GM21390 (cell line): ENCODE measurements around the gene DPEP1.
"Not testable (repeated sequence)": the region's sequence is repeated elsewhere in the genome, so short reads cannot be mapped to it uniquely, and the experiment has no call there.

Experiments
- ATAC-seq: cut with Tn5 transposase; IDR thresholded peaks from one replicate; pipeline ENCODE4 v1.9.1; 2021; ENCODE audit not compliant: unreplicated experiment

DPEP1 gene

GRCh38 chr16:89618109-89618998 is 4.9 kb downstream of the DPEP1 start:
- ATAC-seq, result no peak

GRCh38 chr16:89619840-89620239 is 6.4 kb downstream of the DPEP1 start:
- no peak for ATAC-seq

GRCh38 chr16:89620406-89620841 is 7.0 kb downstream of the DPEP1 start:
- no peak for ATAC-seq

GRCh38 chr16:89621136-89621697 is 7.8 kb downstream of the DPEP1 start:
- no peak for ATAC-seq

GRCh38 chr16:89621698-89622409 is 8.4 kb downstream of the DPEP1 start:
- ATAC-seq, result no peak

- ATAC-seq, result no peak
Observed at GRCh38 chr16:89623511-89624261, 10.2 kb downstream of the DPEP1 start.

- ATAC-seq, result no peak
Observed at GRCh38 chr16:89624777-89625761, 11.6 kb downstream of the DPEP1 start.

GRCh38 chr16:89629827-89630610 is 16.6 kb downstream of the DPEP1 start:
- no peak for ATAC-seq

- no peak for ATAC-seq
Observed at GRCh38 chr16:89633064-89633631, 19.7 kb downstream of the DPEP1 start.

GRCh38 chr16:89634463-89635385 is 21.3 kb downstream of the DPEP1 start:
- ATAC-seq, result not testable (repeated sequence)

GRCh38 chr16:89636663-89637062 is 23.2 kb downstream of the DPEP1 start:
- no peak for ATAC-seq

- no peak for ATAC-seq
Observed at GRCh38 chr16:89637379-89637778, 23.9 kb downstream of the DPEP1 start.

- ATAC-seq, result no peak
Observed at GRCh38 chr16:89638455-89638854, 25.0 kb downstream of the DPEP1 start.

GRCh38 chr16:89639385-89639784 is 25.9 kb downstream of the DPEP1 start:
- ATAC-seq, result no peak

- ATAC-seq, result no peak
Observed at GRCh38 chr16:89641458-89642119, 28.1 kb downstream of the DPEP1 start.

GRCh38 chr16:89642574-89642973 is 29.1 kb downstream of the DPEP1 start:
- ATAC-seq, result no peak

GRCh38 chr16:89643769-89644300 is 30.4 kb downstream of the DPEP1 start:
- ATAC-seq, result no peak
